K562 (cell line): ENCODE measurements around the gene VANGL1. TPM values are rescaled to one million over a fixed set of nuclear protein-coding genes. Genes with fewer than 3 reads are reported as not detected.

ENCODE experiments used
- ETS2 ChIP-seq: IDR thresholded peaks from 2 replicates; pipeline ENCODE4 v1.6.1; 2016; ENCODE audit warnings: borderline replicate concordance, missing genetic modification characterization, mild to moderate bottlenecking, moderate library complexity, missing compliant biosample characterization; ENCODE audit not compliant: poor library complexity, severe bottlenecking
- FOXP4 ChIP-seq: sonication (generic); formaldehyde crosslinking; IDR thresholded peaks from 2 replicates; pipeline ENCODE4 v1.8.0; 2022; ENCODE audit warnings: mild to moderate bottlenecking, missing genetic modification reagents, borderline replicate concordance
- GTF2B ChIP-seq: IDR thresholded peaks from 2 replicates; pipeline ENCODE4 v1.6.1; 2011; ENCODE audit not compliant: insufficient read length; ENCODE audit errors: extremely low read depth
- ZNF408 ChIP-seq: fragments of 250-450 bp; sonication (Bioruptor Pico); IDR thresholded peaks from 2 replicates; pipeline ENCODE4 v1.4.0; 2020; ENCODE audit warnings: low read depth, mild to moderate bottlenecking, moderate library complexity
- polyA plus RNA-seq, 8 experiments: library from polyadenylated mRNA; depleted of rRNA in 4 of 8; stranded (reverse) in 5 of 8; unstranded in 3 of 8; fragments of >200 nt; fragmentation: Nextera tagmentation in 2 of 8; fragmentation: Illumina TruSeq in 1 of 8; extraction: Ambion mirVana in 2 of 8; extraction: Trizol in 1 of 8; gene quantifications; 2 replicates each; pipeline versions ENCODE4 v1.2.1 to v1.2.3, GENCODE V29; 2011 to 2014; ENCODE audit warnings: inconsistent platforms in 1 of 8, missing spikeins in 1 of 8
- total RNA-seq, 7 experiments: library from RNA; depleted of rRNA in 6 of 7; stranded (reverse); fragments of >200 nt in 6 of 7; fragmentation: Illumina TruSeq in 2 of 7; extraction: Trizol in 2 of 7; gene quantifications; 2 replicates each; pipeline versions ENCODE4 v1.2.1 to v1.2.3, GENCODE V29; 2011 to 2021; ENCODE audit warnings: low replicate concordance in 1 of 7
- TF ChIP-seq, protein P1 (sequence below): sonication (generic); formaldehyde crosslinking; IDR thresholded peaks from 2 replicates; pipeline ENCODE4 v1.8.0; 2023; ENCODE audit warnings: missing genetic modification reagents, mild to moderate bottlenecking, borderline replicate concordance
- TF ChIP-seq, protein P2 (sequence below): fragments of 450-650 bp; IDR thresholded peaks from 2 replicates; pipeline ENCODE4 v1.6.1; 2017; ENCODE audit warnings: antibody characterized with exemption

VANGL1 gene
- total and polyA plus RNA-seq, 9 of the 15 experiments (the other 6 are each of a cell fraction or from before 2014, with no cell fraction given): 0.90 to 12.8 (median 9.6) TPM

GRCh38 chr1:115647507-115647906 is 5.7 kb downstream of the VANGL1 start (continued):
- TF ChIP-seq, protein P1, sequence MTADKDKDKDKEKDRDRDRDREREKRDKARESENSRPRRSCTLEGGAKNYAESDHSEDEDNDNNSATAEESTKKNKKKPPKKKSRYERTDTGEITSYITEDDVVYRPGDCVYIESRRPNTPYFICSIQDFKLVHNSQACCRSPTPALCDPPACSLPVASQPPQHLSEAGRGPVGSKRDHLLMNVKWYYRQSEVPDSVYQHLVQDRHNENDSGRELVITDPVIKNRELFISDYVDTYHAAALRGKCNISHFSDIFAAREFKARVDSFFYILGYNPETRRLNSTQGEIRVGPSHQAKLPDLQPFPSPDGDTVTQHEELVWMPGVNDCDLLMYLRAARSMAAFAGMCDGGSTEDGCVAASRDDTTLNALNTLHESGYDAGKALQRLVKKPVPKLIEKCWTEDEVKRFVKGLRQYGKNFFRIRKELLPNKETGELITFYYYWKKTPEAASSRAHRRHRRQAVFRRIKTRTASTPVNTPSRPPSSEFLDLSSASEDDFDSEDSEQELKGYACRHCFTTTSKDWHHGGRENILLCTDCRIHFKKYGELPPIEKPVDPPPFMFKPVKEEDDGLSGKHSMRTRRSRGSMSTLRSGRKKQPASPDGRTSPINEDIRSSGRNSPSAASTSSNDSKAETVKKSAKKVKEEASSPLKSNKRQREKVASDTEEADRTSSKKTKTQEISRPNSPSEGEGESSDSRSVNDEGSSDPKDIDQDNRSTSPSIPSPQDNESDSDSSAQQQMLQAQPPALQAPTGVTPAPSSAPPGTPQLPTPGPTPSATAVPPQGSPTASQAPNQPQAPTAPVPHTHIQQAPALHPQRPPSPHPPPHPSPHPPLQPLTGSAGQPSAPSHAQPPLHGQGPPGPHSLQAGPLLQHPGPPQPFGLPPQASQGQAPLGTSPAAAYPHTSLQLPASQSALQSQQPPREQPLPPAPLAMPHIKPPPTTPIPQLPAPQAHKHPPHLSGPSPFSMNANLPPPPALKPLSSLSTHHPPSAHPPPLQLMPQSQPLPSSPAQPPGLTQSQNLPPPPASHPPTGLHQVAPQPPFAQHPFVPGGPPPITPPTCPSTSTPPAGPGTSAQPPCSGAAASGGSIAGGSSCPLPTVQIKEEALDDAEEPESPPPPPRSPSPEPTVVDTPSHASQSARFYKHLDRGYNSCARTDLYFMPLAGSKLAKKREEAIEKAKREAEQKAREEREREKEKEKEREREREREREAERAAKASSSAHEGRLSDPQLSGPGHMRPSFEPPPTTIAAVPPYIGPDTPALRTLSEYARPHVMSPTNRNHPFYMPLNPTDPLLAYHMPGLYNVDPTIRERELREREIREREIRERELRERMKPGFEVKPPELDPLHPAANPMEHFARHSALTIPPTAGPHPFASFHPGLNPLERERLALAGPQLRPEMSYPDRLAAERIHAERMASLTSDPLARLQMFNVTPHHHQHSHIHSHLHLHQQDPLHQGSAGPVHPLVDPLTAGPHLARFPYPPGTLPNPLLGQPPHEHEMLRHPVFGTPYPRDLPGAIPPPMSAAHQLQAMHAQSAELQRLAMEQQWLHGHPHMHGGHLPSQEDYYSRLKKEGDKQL (CRISPR knock-in tag): no peak
- TF ChIP-seq, protein P2, sequence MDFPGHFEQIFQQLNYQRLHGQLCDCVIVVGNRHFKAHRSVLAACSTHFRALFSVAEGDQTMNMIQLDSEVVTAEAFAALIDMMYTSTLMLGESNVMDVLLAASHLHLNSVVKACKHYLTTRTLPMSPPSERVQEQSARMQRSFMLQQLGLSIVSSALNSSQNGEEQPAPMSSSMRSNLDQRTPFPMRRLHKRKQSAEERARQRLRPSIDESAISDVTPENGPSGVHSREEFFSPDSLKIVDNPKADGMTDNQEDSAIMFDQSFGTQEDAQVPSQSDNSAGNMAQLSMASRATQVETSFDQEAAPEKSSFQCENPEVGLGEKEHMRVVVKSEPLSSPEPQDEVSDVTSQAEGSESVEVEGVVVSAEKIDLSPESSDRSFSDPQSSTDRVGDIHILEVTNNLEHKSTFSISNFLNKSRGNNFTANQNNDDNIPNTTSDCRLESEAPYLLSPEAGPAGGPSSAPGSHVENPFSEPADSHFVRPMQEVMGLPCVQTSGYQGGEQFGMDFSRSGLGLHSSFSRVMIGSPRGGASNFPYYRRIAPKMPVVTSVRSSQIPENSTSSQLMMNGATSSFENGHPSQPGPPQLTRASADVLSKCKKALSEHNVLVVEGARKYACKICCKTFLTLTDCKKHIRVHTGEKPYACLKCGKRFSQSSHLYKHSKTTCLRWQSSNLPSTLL: no peak
- TF ChIP-seq FOXP4 (CRISPR knock-in tag): no peak
- no peak for TF ChIP-seq ETS2 (tag)
- no peak for TF ChIP-seq GTF2B
- no peak for TF ChIP-seq ZNF408
